Measurements from ENCODE around the gene PEAK1.

The PEAK1 gene

DNA sequence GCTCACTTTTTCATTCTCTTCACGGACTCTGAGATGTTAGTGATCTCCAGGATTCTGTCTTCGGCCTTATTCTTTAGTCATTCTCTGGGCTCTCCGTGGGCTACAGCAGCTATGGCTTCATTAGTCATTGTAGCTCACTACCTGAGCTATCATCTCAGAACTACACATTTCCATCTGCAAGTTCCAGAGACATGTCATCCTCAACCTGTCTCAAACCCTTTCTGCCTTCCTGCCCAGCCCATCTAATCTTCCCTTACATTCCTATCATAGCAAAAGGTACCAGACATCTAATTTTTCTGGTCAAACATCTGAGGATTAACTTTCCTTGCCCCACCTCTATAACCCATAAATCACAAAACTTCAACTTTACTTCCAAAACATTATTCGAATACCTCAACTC, 362.2 kb downstream of the PEAK1 start:
- no peak overlapping the region for H3K4me3 Mint-ChIP-seq
- H3K4me1 Mint-ChIP-seq: peaks cover 32% of the 10 kb centered on the region
- no peak for DNase-seq (ENCODE audit: low spot score in 2 of 2)
- peak; percentile 91 for ATAC-seq
- H3K27ac Mint-ChIP-seq: peak overlapping the region; percentile 30
- H3K36me3 Mint-ChIP-seq: peaks cover 7% of the 10 kb centered on the region
- H3K9me3 Mint-ChIP-seq: no peaks in the 10 kb centered on the region

- no peaks in the 10 kb centered on the region for H3K9me3 Mint-ChIP-seq
- ATAC-seq: peak; percentile 57
- H3K36me3 Mint-ChIP-seq: peaks cover 12% of the 10 kb centered on the region
- peak overlapping the region; percentile 30 for H3K27ac Mint-ChIP-seq
- no peak overlapping the region for H3K4me3 Mint-ChIP-seq
- DNase-seq (ENCODE audit: low spot score in 2 of 2): no peak
- peaks cover 32% of the 10 kb centered on the region for H3K4me1 Mint-ChIP-seq
Observed at GRCh38 chr15:77057072-77057471, 362.8 kb downstream of the PEAK1 start.

GRCh38 chr15:77053709-77054108, 366.2 kb downstream of the PEAK1 start:
- Mint-ChIP-seq H3K4me1 (peaks cover 18% of the 10 kb centered on the region), H3K36me3 (peaks cover 39% of the 10 kb centered on the region), H3K4me3 (no peak overlapping the region), H3K9me3 (no peaks in the 10 kb centered on the region), H3K27ac (no peak overlapping the region)
- no peak for DNase-seq (ENCODE audit: low spot score in 2 of 2)
- ATAC-seq: no peak

DNA sequence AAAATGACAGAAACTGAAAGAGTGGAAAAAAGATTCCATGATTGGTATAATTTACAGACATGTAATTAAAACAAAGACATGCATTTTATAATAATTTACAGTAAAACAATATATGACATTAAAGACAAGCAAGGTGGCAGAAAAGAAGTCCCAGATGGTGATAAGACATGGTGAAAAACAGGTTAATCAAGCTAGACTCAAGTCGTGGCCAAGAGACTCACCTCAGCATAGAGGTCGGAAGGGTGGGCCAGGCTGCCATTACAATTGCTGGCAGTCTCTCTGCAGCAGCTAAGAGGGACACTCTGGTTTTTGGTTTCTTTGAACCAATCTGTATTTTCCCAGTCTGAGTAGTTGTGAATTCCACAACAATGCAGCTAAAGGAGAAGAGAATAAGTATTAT, 367.3 kb downstream of the PEAK1 start:
- H3K4me1 Mint-ChIP-seq: peaks cover 6% of the 10 kb centered on the region
- H3K9me3 Mint-ChIP-seq: no peaks in the 10 kb centered on the region
- DNase-seq (ENCODE audit: low spot score in 2 of 2): no peak
- H3K27ac Mint-ChIP-seq: peak overlapping the region; percentile 0
- no peak for ATAC-seq
- no peak overlapping the region for H3K4me3 Mint-ChIP-seq
- H3K36me3 Mint-ChIP-seq: peaks cover 50% of the 10 kb centered on the region

Data from stimulated activated effector memory CD8-positive, alpha-beta T cell treated with anti-CD3 and anti-CD28 coated beads, Interleukin-12 subunit alpha, Interleukin-12 subunit beta, amount 100 ng/mL, for 72 hours (primary cell).